Measurements from ENCODE around the gene KCNQ1.
A peak's percentile ranks its signal among the peaks of the same experiment; 100 is the strongest.

The KCNQ1 gene

GRCh38 chr11:2813968-2814367 lies 369.2 kb downstream of the KCNQ1 start:
- FAIRE-seq (no peak), DNase-seq (ENCODE audit: low spot score) (no peak)

GRCh38 chr11:2814751-2815150 lies 369.9 kb downstream of the KCNQ1 start:
- FAIRE-seq (no peak), DNase-seq (ENCODE audit: low spot score) (no peak)

GRCh38 chr11:2815762-2816496 lies 371.1 kb downstream of the KCNQ1 start:
- DNase-seq (ENCODE audit: low spot score): no peak
- no peak for FAIRE-seq

GRCh38 chr11:2816523-2816922 lies 371.7 kb downstream of the KCNQ1 start:
- FAIRE-seq (no peak), DNase-seq (ENCODE audit: low spot score) (no peak)

GRCh38 chr11:2816941-2817421 lies 372.2 kb downstream of the KCNQ1 start:
- no peak for FAIRE-seq

GRCh38 chr11:2817431-2817830 lies 372.6 kb downstream of the KCNQ1 start:
- DNase-seq (ENCODE audit: low spot score) (no peak), FAIRE-seq (no peak)

More at GRCh38 chr11:2816941-2817421, 372.2 kb downstream of the KCNQ1 start:
- peak; percentile 33 for DNase-seq (ENCODE audit: low spot score)

GRCh38 chr11:2818021-2818420 lies 373.2 kb downstream of the KCNQ1 start:
- no peak for FAIRE-seq
- DNase-seq (ENCODE audit: low spot score): no peak

GRCh38 chr11:2818503-2818902 lies 373.7 kb downstream of the KCNQ1 start:
- no peak for FAIRE-seq

GRCh38 chr11:2819316-2819715 lies 374.5 kb downstream of the KCNQ1 start:
- DNase-seq (ENCODE audit: low spot score): no peak
- no peak for FAIRE-seq

More at GRCh38 chr11:2818503-2818902, 373.7 kb downstream of the KCNQ1 start:
- DNase-seq (ENCODE audit: low spot score): no peak

GRCh38 chr11:2820976-2821375 lies 376.2 kb downstream of the KCNQ1 start:
- FAIRE-seq (no peak), DNase-seq (ENCODE audit: low spot score) (no peak)

- no peak for FAIRE-seq
- DNase-seq (ENCODE audit: low spot score): no peak
Measured at GRCh38 chr11:2821891-2822290, 377.1 kb downstream of the KCNQ1 start.

- FAIRE-seq: no peak
- no peak for DNase-seq (ENCODE audit: low spot score)
Measured at GRCh38 chr11:2824851-2825250, 380.0 kb downstream of the KCNQ1 start.

GRCh38 chr11:2825261-2825888 lies 380.6 kb downstream of the KCNQ1 start:
- peak; percentile 51 for DNase-seq (ENCODE audit: low spot score)

GRCh38 chr11:2825889-2826678 lies 381.3 kb downstream of the KCNQ1 start:
- DNase-seq (ENCODE audit: low spot score): peak; percentile 86
- FAIRE-seq: no peak

More at GRCh38 chr11:2825261-2825888, 380.6 kb downstream of the KCNQ1 start:
- FAIRE-seq: no peak

- no peak for FAIRE-seq
Measured at GRCh38 chr11:2826679-2827056, 381.9 kb downstream of the KCNQ1 start.

GRCh38 chr11:2827256-2827655 lies 382.4 kb downstream of the KCNQ1 start:
- FAIRE-seq: no peak
- DNase-seq (ENCODE audit: low spot score): no peak

More at GRCh38 chr11:2826679-2827056, 381.9 kb downstream of the KCNQ1 start:
- peak; percentile 25 for DNase-seq (ENCODE audit: low spot score)

GRCh38 chr11:2827792-2828191 lies 383.0 kb downstream of the KCNQ1 start:
- DNase-seq (ENCODE audit: low spot score) (no peak), FAIRE-seq (no peak)

- no peak for DNase-seq (ENCODE audit: low spot score)
- FAIRE-seq: no peak
Measured at GRCh38 chr11:2828585-2829330, 383.9 kb downstream of the KCNQ1 start.

GRCh38 chr11:2830030-2830812 lies 385.4 kb downstream of the KCNQ1 start:
- FAIRE-seq: no peak
- no peak for DNase-seq (ENCODE audit: low spot score)

- DNase-seq (ENCODE audit: low spot score) (no peak), FAIRE-seq (no peak)
Measured at GRCh38 chr11:2830886-2831285, 386.1 kb downstream of the KCNQ1 start.
